ENCODE results near the gene SLCO2B1.

DNA sequence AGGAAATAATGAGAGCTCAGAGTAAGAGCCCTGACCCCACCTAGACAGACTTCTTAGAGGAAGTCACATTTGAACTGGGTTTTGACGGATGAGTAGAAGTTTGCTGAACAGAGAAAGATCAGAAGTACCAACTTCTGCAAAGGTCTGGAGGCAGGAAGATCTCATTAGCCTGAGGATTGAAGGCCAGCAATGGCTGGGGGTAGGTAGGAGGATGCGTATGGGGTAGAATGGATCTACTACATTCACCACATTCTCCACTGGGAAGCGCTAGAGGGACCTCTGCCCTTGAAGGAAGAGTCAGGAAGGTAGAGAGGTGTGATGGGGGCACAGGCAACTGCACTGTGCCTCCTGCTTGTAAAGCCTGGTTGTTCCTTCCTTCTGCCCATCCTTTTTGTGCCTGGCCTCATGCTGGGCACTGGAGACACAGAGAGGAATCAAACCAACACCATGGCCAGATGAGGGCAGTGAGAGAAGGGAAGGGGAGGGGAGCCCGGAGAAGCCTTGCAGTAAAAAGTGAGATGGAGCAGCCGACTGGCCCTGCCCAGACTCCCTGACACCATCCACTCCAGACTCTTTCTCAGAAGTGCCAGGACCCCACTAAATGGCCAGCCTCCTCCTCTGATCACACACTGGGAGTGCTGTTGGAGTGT lies 94.6 kb downstream of the SLCO2B1 start:
- TF ChIP-seq EZH2 (IDR thresholded peaks at IDR 0.05; ENCODE audit: insufficient read depth, poor library complexity, severe bottlenecking): no peak
- no peak for TF ChIP-seq EZH2phosphoT487 (IDR thresholded peaks at IDR 0.05; ENCODE audit: insufficient read depth, low read depth)
